ENCODE data around the gene LRMDA.

The LRMDA gene

GRCh38 chr10:75889051-75889450, 457.6 kb downstream of the LRMDA start (continued):
- TF ChIP-seq PRDM10 (tag by site-specific recombination; IDR thresholded peaks at IDR 0.05) (no peak), MEIS1 (CRISPR knock-in tag; IDR thresholded peaks at IDR 0.05; ENCODE audit: borderline replicate concordance) (no peak), ZNF585B (tag by site-specific recombination; IDR thresholded peaks at IDR 0.05) (no peak), ZNF677 (tag by site-specific recombination; IDR thresholded peaks at IDR 0.05) (no peak), BCL11A (tag by site-specific recombination; IDR thresholded peaks at IDR 0.05; ENCODE audit: low read depth) (no peak), HIC1 (tag by site-specific recombination; IDR thresholded peaks at IDR 0.05) (no peak), ZNF629 (tag by site-specific recombination; IDR thresholded peaks at IDR 0.05) (no peak), KLF1 (tag by site-specific recombination; IDR thresholded peaks at IDR 0.05) (no peak), ZXDB (tag by site-specific recombination; IDR thresholded peaks at IDR 0.05) (no peak)

- no peaks in the 10 kb centered on the region for H3K36me3 ChIP-seq (ENCODE audit: control insufficient read depth in 2 of 2, insufficient read depth in 1 of 2, low read length in 2 of 2)
- H3K4me3 ChIP-seq (ENCODE audit: low read depth, low read length), result no peak overlapping the region
- H3K27ac ChIP-seq (ENCODE audit: extremely low read depth, low read depth, low read length), result no peak overlapping the region
- H3K9me3 ChIP-seq (ENCODE audit: control insufficient read depth, insufficient read depth, low read depth, low read length), result no peaks in the 10 kb centered on the region
- TF ChIP-seq ZNF223 (tag by site-specific recombination; IDR thresholded peaks at IDR 0.05), result no peak
- no peak for TF ChIP-seq BCL6B (tag by site-specific recombination; IDR thresholded peaks at IDR 0.05)
- TF ChIP-seq ZNF600 (tag by site-specific recombination; IDR thresholded peaks at IDR 0.05), result no peak
- no peak for TF ChIP-seq ZNF214 (tag by site-specific recombination; IDR thresholded peaks at IDR 0.05; ENCODE audit: borderline replicate concordance)
- TF ChIP-seq ZNF37A (tag by site-specific recombination; IDR thresholded peaks at IDR 0.05), result no peak
- TF ChIP-seq ZBTB48 (tag by site-specific recombination; IDR thresholded peaks at IDR 0.05), result no peak
- CTCF ChIA-PET, result interaction anchor here (1.0 kb wide), 1 partner anchor 435 kb away, joined by 5 read pairs; no protein-coding TSS in a partner anchor
- POLR2A ChIA-PET, result no interaction called here
- no peaks in the 10 kb centered on the region for H3K4me1 ChIP-seq (ENCODE audit: control insufficient read depth, insufficient read depth, low read length)
Measured at GRCh38 chr10:75894761-75895160, 463.3 kb downstream of the LRMDA start.

- Histone ChIP-seq H3K4me1 (ENCODE audit: control insufficient read depth, insufficient read depth, low read length) (no peaks in the 10 kb centered on the region), H3K4me3 (ENCODE audit: low read depth, low read length) (no peak overlapping the region), H3K36me3 (ENCODE audit: control insufficient read depth in 2 of 2, insufficient read depth in 1 of 2, low read length in 2 of 2) (no peaks in the 10 kb centered on the region), H3K9me3 (ENCODE audit: control insufficient read depth, insufficient read depth, low read depth, low read length) (no peaks in the 10 kb centered on the region), H3K27ac (ENCODE audit: extremely low read depth, low read depth, low read length) (no peak overlapping the region)
- TF ChIP-seq ZNF473 (tag by site-specific recombination; IDR thresholded peaks at IDR 0.05) (no peak), ZNF394 (tag by site-specific recombination; IDR thresholded peaks at IDR 0.05; ENCODE audit: borderline replicate concordance) (no peak), SALL2 (tag by site-specific recombination; IDR thresholded peaks at IDR 0.05; ENCODE audit: borderline replicate concordance) (no peak), ZNF692 (tag by site-specific recombination; IDR thresholded peaks at IDR 0.05) (no peak), ZNF777 (tag by site-specific recombination; IDR thresholded peaks at IDR 0.05; ENCODE audit: borderline replicate concordance) (no peak), ZNF132 (tag by site-specific recombination; IDR thresholded peaks at IDR 0.05; ENCODE audit: borderline replicate concordance) (no peak)
- POLR2A ChIA-PET, result no interaction called here
- CTCF ChIA-PET, result interaction anchor here (1.0 kb wide), 1 partner anchor 434 kb away, joined by 5 read pairs; no protein-coding TSS in a partner anchor
Measured at GRCh38 chr10:75895259-75895658, 463.8 kb downstream of the LRMDA start.
